ENCODE measurements around the gene TEP1.

DNA sequence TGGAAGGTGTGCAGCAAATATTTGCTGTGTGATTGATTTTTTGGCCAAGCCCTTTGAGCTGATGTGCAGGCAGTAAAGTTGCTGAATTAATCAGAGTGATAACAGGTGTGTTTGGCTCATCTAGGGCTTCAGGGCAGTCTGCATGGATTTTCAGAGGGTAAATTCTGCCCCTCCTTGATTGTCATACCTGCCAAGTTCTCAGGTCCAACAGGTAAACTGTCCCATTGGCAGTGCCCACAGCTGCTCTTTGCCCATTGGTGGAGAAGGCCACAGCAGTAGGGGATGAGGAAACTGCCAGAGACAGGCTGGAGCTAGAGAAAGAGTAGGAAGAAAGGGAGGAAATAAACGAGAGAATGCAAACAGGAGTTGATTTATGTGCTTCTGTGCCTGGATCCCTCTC lies 33.6 kb downstream of the TEP1 start:
- TF ChIP-seq, protein P1, sequence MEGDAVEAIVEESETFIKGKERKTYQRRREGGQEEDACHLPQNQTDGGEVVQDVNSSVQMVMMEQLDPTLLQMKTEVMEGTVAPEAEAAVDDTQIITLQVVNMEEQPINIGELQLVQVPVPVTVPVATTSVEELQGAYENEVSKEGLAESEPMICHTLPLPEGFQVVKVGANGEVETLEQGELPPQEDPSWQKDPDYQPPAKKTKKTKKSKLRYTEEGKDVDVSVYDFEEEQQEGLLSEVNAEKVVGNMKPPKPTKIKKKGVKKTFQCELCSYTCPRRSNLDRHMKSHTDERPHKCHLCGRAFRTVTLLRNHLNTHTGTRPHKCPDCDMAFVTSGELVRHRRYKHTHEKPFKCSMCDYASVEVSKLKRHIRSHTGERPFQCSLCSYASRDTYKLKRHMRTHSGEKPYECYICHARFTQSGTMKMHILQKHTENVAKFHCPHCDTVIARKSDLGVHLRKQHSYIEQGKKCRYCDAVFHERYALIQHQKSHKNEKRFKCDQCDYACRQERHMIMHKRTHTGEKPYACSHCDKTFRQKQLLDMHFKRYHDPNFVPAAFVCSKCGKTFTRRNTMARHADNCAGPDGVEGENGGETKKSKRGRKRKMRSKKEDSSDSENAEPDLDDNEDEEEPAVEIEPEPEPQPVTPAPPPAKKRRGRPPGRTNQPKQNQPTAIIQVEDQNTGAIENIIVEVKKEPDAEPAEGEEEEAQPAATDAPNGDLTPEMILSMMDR (conservative IDR thresholded peaks at IDR 0.05; ENCODE audit: low read length) = no peak
- TF ChIP-seq EZH2phosphoT487 (IDR thresholded peaks at IDR 0.05; ENCODE audit: borderline replicate concordance, low read depth, low read length) = no peak

Measured in OCI-LY7 (cell line).